NCI-H187 treated with DMSO at 0.1 percent for 48 hours (cell line): ENCODE results near the gene RNF121.
"Not testable (repeated sequence)": the region's sequence is repeated elsewhere in the genome, so short reads cannot be mapped to it uniquely, and the experiment has no call there.

Experiments
- DNase-seq: peaks from one replicate; lab custom pipeline; 2025; lab: John Stamatoyannopoulos, UW

The RNF121 gene

DNA sequence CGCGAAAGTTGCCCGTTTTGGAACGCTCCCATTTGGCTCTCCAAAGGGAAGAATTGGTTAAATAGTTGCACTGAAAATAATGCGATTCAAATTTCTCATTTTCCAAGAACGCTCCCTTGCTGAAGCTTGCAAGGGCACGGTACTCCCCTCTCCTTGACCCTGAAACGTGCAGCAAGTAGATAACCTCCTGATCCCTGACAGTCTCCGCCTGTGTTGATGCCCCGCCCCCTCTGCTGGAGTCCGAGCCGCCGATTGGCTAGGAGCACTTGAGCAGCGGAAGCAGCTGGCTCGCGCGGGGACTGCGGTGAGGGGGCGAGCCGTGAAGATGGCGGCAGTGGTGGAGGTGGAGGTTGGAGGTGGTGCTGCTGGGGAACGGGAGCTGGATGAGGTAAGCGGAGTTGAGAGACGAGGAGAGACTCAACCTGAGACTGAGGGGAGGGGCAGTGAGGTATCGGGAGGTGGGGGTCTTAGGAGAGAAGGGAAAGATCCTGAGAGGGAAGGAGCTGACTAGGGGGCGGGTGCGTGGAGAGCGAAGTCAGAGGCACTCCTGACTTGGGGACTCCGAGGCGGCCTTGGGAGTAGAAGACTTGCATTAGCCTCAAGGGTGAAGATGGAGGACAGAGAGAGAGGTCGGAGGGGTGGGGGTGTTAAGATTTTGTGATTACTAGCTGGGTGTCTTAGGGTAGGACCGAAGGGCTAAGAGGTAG is at the start of gene RNF121:
RNF121 (plus strand) TSS at position 310 of the 707 bp plus-strand sequence; CDS start at position 326, 16 bp downstream.
- DNase-seq, result peak; percentile 80

DNA sequence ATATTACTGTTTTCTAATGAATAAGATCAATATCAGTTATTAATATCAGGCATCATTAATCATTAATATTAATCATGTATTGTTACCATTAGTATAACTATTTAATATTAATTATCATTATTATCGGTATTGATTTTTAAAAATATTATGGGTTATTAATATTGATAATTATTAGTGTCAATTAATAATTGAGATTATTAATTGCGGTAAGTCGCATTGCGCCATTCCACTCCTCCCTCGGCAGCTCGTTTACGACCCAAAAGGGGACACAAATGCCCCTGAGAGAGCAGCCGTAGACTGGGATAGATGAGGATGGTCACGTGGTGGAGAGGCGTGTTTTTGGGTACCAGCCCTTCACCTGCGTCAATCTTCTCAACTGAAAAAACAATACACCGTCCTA is 43.0 kb upstream of the RNF121 start:
- not testable (repeated sequence) for DNase-seq

DNA sequence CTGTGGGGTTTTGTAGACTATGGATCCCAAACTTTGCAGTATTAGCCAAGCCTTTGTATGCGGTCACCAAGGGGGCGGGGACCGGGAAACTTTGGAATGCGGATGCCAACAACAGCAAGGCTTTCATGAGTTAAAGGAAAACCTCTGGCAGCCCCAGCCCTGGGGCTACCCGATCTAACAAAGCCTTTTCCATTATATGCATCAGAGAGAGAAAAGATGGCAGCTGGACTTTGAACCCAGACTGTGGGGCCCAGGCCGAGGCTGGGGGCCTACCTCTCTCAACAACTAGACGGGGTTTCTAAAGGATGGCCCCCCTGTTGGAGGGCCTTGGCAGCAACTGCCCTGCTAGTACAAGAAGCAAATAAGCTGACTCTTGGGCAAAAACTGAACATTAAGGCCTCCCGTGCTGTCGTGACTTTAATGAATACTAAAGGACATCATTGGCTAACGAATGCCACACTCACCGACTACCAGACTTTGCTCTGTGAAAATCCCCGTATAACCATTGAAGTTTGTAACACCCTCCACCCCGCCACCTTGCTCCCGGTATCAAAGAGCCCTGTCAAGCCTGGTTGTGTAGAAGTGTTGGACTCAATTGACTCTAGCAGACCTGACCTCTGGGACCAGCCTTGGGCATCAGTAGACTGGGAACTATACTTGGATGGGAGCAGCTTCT is 40.4 kb upstream of the RNF121 start:
- not testable (repeated sequence) for DNase-seq

DNA sequence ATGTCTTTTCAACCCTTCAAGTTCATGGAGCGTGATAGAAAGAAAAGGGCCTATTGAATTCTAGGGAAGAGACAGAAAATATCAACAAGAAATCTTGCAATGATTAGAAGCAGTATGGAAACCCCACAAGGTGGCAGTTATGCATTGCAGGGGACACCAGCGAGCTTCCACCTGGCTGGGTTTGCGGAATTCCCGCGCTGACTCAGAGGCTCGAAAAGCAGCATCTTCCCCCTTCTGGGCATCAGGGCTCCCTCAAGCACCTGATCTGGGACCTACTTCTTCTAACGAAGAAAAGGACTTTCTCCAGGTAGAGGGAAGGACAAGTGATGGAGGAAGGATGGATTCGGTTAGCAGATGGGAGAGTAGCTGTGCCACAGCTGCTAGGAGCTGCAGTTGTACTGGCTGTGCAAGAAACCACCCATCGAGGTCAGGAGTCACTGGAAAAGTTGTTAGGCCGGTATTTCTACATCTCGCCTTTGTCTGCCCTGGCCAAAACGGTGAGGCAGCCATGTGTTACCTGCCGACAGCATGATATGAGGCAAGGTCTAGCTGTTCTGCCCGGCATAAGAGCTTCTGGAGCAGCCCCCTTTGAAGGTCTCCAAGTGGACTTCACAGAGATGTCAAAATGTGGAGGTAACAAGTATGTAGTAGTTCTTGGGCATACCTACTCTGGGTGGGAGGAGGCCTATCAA is 39.5 kb upstream of the RNF121 start:
- DNase-seq, result not testable (repeated sequence)

DNA sequence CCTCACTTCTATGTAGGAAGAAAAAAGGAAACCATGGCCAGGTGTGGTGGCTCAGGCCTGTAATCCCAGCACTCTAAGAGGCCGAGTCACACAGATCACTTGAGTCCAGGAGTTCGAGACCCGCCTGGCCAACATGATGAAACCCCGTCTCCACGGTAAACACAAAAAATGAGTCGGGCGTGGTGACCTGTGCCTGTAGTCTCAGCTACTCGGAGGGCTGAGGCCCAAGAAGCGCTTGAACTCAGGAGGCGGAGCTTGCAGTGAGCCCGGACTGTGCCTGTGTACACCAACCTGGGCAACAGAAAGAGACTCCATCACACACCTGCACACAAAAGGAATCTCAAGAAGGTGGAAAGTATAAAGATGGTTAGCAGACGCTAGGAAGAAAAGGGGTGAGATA is 32.9 kb upstream of the RNF121 start:
- no peak for DNase-seq

DNA sequence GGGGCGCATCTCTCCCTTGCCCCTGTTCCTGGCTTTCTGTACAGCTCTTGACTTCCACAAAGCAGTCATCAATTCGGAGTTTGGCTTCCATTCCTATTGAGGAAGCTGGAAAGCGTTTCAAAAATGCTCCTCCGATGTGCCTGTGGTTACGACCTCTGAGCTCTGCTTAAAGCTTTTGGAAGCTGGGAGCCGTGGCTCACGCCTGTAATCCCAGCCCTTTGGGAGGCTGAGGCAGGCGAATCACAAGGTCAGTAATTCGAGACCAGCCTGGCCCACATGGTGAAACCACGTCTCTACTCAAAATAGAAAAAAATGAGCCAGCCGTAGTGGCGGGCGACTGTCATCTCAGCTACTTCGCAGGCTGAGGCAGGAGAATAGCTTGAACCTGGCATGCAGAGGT is 27.7 kb upstream of the RNF121 start:
- not testable (repeated sequence) for DNase-seq

DNA sequence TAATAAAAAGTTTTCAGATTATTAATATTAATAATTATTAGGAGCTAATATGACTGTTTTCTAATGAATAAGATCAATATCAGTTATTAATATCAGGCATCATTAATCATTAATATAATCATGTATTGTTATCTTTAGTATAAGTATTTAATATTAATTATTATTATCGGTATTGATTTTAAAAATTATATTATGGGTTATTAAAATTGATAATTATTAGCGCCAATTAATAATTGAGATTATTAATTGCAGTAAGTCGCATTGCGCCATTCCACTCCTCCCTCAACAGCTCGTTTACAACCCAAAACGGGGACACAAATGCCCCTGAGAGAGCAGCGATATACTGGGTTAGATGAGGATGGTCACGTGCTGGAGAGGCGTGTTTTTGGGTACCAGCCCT is 20.6 kb upstream of the RNF121 start:
- no peak for DNase-seq

DNA sequence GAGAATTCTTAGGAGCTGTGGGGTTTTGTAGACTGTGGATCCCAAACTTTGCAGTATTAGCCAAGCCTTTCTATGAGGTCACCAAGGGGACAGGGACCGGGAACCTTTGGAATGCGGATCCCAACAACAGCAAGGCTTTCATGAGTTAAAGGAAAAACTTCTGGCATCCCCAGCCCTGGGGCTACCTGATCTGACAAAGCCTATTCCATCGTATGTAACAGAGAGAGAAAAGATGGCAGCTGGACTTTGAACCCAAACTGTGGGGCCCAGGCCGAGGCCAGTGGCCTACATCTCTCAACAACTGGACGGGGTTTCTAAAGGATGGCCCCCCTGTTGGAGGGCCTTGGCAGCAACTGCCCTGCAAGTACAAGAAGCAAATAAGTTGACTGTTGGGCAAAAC is 18.1 kb upstream of the RNF121 start:
- DNase-seq, result not testable (repeated sequence)

DNA sequence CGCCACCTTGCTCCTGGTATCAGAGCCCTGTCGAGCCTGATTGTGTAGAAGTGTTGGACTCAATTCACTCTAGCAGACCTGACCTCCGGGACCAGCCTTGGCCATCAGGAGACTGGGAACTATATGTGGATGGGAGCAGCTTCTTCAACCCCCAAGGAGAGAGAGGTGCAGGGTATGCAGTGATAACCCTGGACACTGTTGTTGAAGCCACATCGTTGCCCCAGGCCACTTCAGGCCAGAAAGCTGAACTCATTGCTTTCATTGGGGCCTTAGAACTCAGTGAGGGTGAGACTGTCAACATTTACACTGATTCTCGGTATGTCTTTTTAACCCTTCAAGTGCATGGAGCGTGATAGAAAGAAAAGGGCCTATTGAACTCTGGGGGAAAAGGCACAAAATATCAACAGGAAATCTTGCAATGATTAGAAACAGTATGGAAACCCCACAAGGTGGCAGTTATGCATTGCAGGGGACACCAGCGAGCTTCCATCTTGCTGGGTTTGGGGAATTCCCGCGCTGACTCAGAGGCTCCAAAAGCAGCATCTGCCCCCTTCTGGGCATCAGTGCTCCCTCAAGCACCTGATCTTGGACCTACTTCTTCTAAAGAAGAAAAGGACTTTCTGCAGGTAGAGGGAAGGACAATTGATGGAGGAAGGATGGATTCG is 17.4 kb upstream of the RNF121 start:
- DNase-seq, result not testable (repeated sequence)

DNA sequence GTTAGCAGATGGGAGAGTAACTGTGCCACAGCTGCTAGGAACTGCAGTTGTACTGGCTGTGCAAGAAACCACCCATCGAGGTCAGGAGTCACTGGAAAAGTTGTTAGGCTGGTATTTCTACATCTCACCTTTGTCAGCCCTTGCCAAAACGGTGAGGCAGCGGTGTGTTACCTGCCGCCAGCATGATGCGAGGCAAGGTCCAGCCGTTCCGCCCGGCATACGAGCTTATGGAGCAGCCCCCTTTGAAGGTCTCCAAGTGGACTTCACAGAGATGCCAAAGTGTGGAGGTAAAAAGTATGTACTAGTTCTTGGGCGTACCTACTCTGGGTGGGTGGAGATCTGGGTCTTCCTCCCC is 16.9 kb upstream of the RNF121 start:
- DNase-seq, result not testable (repeated sequence)

DNA sequence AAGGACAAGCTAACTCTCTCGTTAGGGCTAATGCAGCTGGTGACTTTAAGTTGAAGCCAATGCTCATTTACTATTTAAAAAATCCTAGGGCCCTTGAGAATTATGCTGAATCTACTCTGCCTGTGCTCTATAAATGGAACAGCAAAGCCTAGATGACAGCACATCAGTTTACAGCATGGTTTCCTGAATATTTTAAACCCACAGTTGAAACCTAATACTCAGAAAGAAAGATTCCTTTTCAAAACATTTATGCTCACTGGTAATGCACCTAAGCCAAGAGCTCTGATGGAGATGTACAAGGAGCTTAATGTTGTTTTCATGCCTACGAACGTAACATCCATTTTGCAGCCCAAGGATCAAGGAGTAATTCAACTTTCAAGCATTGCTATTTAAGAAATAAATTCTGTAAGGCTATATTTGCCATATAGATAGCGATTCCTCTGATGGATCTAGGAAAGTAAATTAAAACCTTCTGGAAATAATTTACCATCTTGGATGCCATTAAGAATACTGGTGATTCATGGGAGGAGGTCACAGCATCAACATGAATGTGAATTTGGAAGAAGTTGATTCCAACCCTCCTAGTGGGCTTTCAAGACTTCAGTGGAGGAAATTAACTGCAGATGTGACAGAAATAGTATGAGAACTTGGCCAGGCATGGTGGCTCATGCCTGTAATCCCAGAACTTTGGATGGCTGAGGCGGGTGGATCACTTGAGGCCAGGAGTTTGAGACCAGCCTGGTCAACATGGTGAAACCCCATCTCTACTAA is 14.9 kb upstream of the RNF121 start:
- no peak for DNase-seq

DNA sequence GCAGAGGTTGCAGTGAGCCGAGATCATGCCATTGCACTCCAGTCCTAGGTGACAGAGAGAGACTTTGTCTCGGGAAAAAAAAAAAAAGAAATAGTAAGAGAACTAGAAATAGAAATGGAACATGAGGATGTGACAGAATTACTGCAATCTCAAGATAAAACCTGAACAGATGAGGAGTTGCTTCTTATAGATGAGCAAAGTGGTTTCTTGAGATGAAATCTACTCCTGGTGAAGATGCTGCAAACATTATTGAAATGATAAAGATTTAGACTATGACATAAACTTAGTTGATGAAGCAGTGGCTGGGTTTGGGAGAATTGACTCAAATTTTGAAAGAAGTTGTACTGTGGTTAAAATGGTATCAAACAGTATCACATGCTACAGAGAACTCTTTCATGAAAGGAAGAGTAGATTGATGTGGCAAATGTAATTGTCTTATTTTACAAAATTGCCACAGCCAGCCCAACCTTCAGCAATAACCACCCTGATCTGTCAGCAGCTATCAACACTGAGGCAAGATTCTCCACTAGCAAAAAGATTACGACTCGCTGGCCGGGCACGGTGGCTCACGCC is 14.1 kb upstream of the RNF121 start:
- DNase-seq, result no peak

DNA sequence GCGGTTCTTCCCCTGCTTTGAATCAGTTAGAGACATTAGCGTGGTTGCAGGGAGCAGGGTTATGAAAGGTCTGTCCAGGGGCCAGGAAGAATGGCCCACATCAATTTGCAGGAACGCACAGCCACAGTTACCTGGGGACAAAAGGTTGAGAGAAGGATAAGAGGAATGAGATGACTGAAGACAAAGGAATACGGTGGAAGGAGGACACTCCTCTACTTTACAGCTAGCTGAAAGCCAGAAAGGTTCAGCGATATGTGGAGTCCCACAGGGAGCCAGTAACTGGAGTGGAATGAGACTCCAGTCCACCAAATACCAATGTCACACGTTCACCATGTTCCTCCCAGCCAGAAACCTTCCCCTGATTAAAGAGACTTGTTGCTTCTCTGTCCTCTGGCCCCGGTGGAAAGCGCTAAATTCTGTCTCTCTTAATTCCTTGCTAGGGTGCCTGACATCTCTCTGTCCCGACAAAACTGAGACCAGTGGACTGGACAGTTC is 11.2 kb upstream of the RNF121 start:
- no peak for DNase-seq

DNA sequence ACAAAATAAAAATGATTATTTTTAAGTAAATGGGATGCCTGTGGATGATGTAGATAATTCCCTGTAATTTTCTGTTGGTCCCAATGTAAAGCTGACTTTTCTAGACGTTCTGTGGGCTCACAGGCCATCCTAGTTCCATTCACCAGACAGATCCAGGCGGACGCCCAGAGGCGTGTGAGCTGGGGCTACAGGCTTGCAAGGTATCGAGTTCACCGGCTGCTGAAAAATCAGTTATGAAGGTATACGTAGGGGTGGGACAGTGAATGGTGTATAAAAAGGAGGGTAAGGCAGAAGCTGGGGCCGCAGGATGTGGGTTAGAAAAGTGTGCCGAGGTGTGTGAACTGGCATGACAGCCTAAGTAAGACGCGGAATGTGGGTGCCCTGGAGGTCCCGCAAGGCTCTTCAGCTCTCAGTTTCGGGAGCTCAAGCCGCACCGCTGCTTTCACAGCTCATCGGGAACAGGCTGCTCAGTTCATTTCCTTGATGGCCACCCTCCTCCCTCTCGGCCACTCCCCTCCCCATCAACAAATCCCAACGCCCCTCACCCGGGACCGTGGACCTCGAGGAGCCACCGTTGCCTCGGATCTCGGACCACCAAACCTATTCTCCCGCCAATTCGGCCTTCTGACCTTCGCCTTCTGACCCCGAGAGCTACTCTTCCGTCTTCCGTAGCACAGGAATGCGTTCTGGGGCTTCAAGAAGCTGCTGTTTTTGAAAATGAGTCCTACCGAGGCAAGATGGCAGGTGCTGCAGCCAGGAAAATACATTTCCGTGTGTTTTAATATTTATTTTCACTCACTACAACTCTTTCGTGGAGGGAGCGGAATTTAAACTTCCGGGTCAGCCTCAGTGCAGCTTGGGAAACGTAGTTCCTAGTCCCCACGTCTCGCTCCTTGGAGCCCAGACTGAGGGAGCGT is 768 bp upstream of the RNF121 start, which contains the start of gene XNDC1N:
XNDC1N (minus strand) TSS at position 775 of the 917 bp plus-strand sequence. CDS start 5,241 bp downstream, outside the sequence.
- DNase-seq, result peak; percentile 65

DNA sequence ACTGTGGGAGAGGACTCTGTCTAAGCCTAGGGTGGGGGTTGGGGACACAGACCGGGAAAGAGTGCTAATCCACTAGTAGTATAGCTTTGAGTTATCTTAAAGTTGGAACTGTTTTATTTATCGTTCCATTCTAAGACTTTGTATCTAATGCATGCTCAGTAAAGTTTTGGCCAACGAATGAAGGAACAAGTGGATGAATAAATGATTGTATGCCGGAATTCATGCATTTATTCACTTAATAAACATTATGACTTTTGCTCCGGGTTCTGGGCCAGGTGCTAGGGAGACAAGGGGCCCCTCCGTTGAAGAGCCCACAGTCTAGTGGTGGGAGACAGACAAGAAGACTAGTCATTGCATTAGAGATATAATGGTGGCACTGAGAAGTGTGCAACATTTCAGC is 645 bp downstream of the RNF121 start:
- DNase-seq, result no peak

DNA sequence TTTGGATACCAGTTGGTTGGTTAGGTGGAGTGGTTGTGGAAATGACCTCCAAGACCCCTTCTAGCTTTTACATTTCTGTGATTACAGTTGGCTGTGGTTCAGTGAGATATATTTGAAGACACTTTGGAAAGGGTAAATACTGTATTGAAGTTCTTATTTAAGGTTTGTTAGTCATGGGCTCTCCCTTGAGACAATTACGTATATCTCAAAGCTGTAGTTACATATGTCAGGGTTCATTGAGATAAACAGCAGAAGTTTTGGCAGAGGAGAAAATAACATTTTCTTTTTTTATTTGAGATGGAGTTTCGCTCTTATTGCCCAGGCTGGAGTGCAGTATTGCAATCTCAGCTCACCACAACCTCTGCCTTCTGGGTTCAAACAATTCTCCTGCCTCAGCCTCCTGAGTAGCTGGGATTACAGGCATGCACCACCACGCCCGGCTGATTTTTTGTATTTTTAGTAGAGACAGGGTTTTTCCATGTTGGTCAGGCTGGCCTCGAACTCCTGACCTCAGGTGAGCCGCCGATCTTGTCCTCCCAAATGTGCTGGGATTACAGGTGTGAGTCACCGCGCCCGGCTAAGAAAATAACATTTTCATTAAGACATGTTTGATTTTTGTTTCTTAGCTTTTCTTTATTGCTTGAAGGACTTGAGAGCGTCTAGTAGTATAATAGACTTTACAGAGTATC is 1.9 kb downstream of the RNF121 start:
- no peak for DNase-seq

DNA sequence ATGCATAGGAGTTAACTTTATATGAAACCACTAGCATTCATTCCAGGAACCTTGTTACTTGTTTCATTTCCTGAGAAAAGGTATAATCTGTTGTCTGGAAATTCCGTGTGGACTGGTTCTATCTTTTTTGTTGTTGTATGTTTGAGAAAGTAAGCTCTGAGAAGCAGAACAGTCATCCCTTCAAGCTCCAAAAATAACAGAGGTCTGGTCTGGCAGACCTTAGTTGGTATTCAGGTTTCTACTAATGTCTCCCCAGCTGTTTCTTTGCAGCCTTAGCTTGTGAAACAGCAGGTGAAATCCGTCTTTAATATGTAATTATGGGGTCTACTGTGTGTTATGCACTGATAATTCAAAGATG is 2.4 kb downstream of the RNF121 start:
- DNase-seq, result no peak

DNA sequence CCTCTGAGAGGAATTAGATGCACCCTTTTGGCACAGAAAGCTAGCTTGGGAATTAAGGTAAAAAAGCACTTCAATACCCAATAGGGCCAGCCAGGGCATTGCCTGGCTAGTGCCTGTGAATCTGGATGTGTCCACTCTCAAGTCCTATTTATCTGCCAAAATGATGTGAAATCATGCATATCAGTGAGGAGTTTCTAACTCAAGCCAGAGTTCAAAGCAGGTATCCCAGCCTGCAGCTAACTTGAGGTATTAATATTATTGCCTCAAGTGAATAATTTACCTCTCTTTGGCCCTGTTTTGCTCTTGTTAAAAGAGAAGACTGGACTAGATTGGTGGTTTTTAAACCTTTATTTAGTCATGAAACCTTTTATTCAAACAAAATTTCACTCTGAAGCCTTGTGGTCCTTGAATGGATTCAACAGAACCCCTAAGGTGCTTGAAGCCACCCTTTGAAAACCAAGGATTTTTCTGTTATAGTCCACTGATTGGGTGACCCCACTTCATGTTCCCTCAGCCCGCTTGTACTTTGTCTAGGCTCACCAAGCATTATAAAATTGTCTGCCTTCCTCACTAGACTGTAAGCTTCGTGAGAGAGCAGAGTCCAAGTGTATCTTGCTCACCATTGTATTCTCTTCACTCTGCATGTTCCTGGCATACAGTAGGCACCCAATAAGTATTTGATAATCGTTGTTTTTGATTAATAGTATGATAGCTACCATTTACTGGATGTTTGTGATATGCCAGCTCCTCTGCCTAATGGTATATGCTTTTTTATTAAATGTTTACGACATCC is 4.5 kb downstream of the RNF121 start:
- no peak for DNase-seq

DNA sequence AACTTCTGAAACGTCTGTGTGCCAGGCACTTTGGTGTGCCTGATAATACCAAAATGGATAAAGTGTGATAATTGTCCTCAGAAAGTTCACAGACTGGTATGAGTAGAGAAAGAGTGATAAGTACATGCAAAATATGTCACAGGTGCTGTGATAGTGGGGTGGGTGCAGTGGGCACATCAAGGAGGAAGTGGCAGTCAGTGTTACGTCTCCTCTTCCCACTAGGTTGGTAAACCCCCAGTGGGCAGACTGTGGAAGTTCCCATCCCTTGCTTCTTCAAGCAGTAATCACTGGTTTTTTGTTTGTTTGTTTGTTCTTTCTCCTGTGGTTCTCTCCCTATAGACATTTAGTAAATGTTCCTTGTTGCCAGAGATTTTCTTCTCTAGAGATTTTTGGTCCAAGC is 5.4 kb downstream of the RNF121 start:
- DNase-seq, result no peak
